Keratinocyte (primary cell): ENCODE results near the gene MAMDC2. TPM values are rescaled to one million over a fixed set of nuclear protein-coding genes. Genes with fewer than 3 reads are reported as not detected.

Source experiments
- DNase-seq: peaks from one replicate; pipeline ENCODE4 v3.0.0-alpha.2; 2011; ENCODE audit warnings: low read depth, missing footprints, low spot score
- FAIRE-seq: peaks from 2 replicates; lab custom pipeline; 2011; peaks lifted over from hg19 to GRCh38; lab: Jason Lieb, UNC
- H2AFZ ChIP-seq: 2 replicates; pipeline ENCODE4 v1.6.0; 2012; ENCODE audit warnings: low read length, control low read depth, inconsistent platforms; ENCODE audit not compliant: control insufficient read depth
- H3K27ac ChIP-seq: 2 replicates; pipeline ENCODE4 v1.5.1; 2011; ENCODE audit warnings: low read length; ENCODE audit not compliant: control insufficient read depth, insufficient read depth
- H3K27me3 ChIP-seq: 3 replicates; pipeline ENCODE4 v1.6.0; 2011; ENCODE audit warnings: low read length; ENCODE audit not compliant: control insufficient read depth, insufficient read depth; ENCODE audit errors: extremely low read depth
- H3K36me3 ChIP-seq, 2 experiments: 2 replicates in 1 of 2; 3 replicates in 1 of 2; pipeline ENCODE4 v1.5.1; 2011; ENCODE audit warnings: low read length in 2 of 2, mild to moderate bottlenecking in 1 of 2; ENCODE audit not compliant: control insufficient read depth in 2 of 2, insufficient read depth in 2 of 2; ENCODE audit errors: extremely low read depth in 1 of 2
- H3K4me1 ChIP-seq: 3 replicates; pipeline ENCODE4 v1.5.1; 2011; ENCODE audit warnings: low read length; ENCODE audit not compliant: control insufficient read depth, insufficient read depth; ENCODE audit errors: extremely low read depth
- H3K4me2 ChIP-seq: 3 replicates; pipeline ENCODE4 v1.6.0; 2011; ENCODE audit warnings: low read depth, low read length; ENCODE audit not compliant: control insufficient read depth, insufficient read depth; ENCODE audit errors: extremely low read depth
- H3K4me3 ChIP-seq, 3 experiments: fragments of 200-600 bp in 1 of 3; sonication (generic) in 1 of 3; 2 replicates in 2 of 3; 3 replicates in 1 of 3; pipeline ENCODE4 v1.5.1; 2011 to 2016; ENCODE audit warnings: low read length in 3 of 3, mild to moderate bottlenecking in 3 of 3, control low read depth in 2 of 3, inconsistent platforms in 1 of 3, low read depth in 1 of 3, mixed read lengths in 1 of 3, mixed run types in 1 of 3, moderate library complexity in 1 of 3; ENCODE audit not compliant: control insufficient read depth in 2 of 3, insufficient read depth in 2 of 3; ENCODE audit errors: extremely low read depth in 1 of 3
- H3K79me2 ChIP-seq: 2 replicates; pipeline ENCODE4 v1.6.0; 2012; ENCODE audit warnings: low read length; ENCODE audit not compliant: control insufficient read depth, insufficient read depth
- H3K9ac ChIP-seq: 3 replicates; pipeline ENCODE4 v1.6.0; 2011; ENCODE audit warnings: low read length; ENCODE audit not compliant: control insufficient read depth, insufficient read depth; ENCODE audit errors: extremely low read depth
- H3K9me1 ChIP-seq: 3 replicates; pipeline ENCODE4 v1.6.0; 2011; ENCODE audit warnings: low read length; ENCODE audit not compliant: control insufficient read depth, insufficient read depth; ENCODE audit errors: extremely low read depth
- H3K9me3 ChIP-seq: 2 replicates; pipeline ENCODE4 v1.5.1; 2012; ENCODE audit warnings: low read depth, low read length; ENCODE audit not compliant: control insufficient read depth
- H4K20me1 ChIP-seq: 3 replicates; pipeline ENCODE4 v1.6.0; 2011; ENCODE audit warnings: low read length; ENCODE audit not compliant: control insufficient read depth, insufficient read depth; ENCODE audit errors: extremely low read depth
- CTCF ChIP-seq, 3 experiments: IDR thresholded peaks in 1 of 3; conservative IDR thresholded peaks in 1 of 3; optimal IDR thresholded peaks in 1 of 3; 2 replicates in 2 of 3; 3 replicates in 1 of 3; pipeline versions ENCODE3 to v1.5.1; 2011; ENCODE audit warnings: low read length in 3 of 3, mild to moderate bottlenecking in 3 of 3, moderate library complexity in 2 of 3, control low read depth in 1 of 3, inconsistent platforms in 1 of 3; ENCODE audit not compliant: insufficient read depth in 2 of 3; ENCODE audit errors: extremely low read depth in 1 of 3
- EZH2 ChIP-seq: IDR thresholded peaks from one replicate; pipeline ENCODE4 v1.6.1; 2012; ENCODE audit warnings: inconsistent platforms, mild to moderate bottlenecking, low read length, moderate library complexity
- dilution Hi-C: fragments of 300-500 bp; cut with MboI; formaldehyde crosslinking; loops from one replicate; pipeline ENCODE4 v1.7.0; 2020; ENCODE audit warnings: low sequenced_read_pairs; ENCODE audit not compliant: extremely low pct_ligation_motif_present
- polyA plus RNA-seq, 5 experiments: library from polyadenylated mRNA; depleted of rRNA in 3 of 5; stranded (reverse) in 3 of 5; stranded (forward) in 1 of 5; unstranded in 1 of 5; fragments of >200 nt; gene quantifications; 1 replicate in 1 of 5; 2 replicates in 3 of 5; 3 replicates in 1 of 5; pipeline versions ENCODE4 v1.2.1 to v1.2.3, GENCODE V29; 2011 to 2012; ENCODE audit warnings: missing spikeins in 2 of 5, low read depth in 1 of 5, low replicate concordance in 1 of 5

MAMDC2 gene
- polyA plus RNA-seq, 1 donor (not counting 4 experiments of a cell fraction or from before 2014, with no cell fraction given) = 4.2 TPM

GRCh38 chr9:70228611-70229010 lies 185.0 kb downstream of the MAMDC2 start:
- no peaks in the 10 kb centered on the region for H3K9me1 ChIP-seq
- H3K4me3 ChIP-seq = no peak overlapping the region
- DNase-seq (no peak), FAIRE-seq (no peak)
- TF ChIP-seq CTCF (optimal IDR thresholded peaks at IDR 0.05 in 1 of 3, IDR thresholded peaks at IDR 0.05 in 1 of 3, conservative IDR thresholded peaks at IDR 0.05 in 1 of 3; ENCODE audit: extremely low read depth in 1 of 3, insufficient read depth in 2 of 3, low read length in 3 of 3) = no peak
- no peak for TF ChIP-seq EZH2
- no peaks in the 10 kb centered on the region for H3K36me3 ChIP-seq
- no peaks in the 10 kb centered on the region for H4K20me1 ChIP-seq
- no peak overlapping the region for H3K27ac ChIP-seq
- H3K79me2 ChIP-seq = no peaks in the 10 kb centered on the region
- H3K4me1 ChIP-seq = no peaks in the 10 kb centered on the region
- no peak overlapping the region for H3K4me2 ChIP-seq
- H3K9ac ChIP-seq = no peak overlapping the region
- H3K27me3 ChIP-seq = no peaks in the 10 kb centered on the region
- dilution Hi-C loops = no loop called here
- H3K9me3 ChIP-seq = no peaks in the 10 kb centered on the region
- H2AFZ ChIP-seq = no peak overlapping the region

- no peak overlapping the region for H3K9ac ChIP-seq
- no peaks in the 10 kb centered on the region for H4K20me1 ChIP-seq
- FAIRE-seq = no peak
- no peaks in the 10 kb centered on the region for H3K9me3 ChIP-seq
- dilution Hi-C loops = no loop called here
- no peak overlapping the region for H3K4me2 ChIP-seq
- H3K27ac ChIP-seq = no peak overlapping the region
- no peaks in the 10 kb centered on the region for H3K27me3 ChIP-seq
- no peak overlapping the region for H2AFZ ChIP-seq
- TF ChIP-seq CTCF (optimal IDR thresholded peaks at IDR 0.05 in 1 of 3, IDR thresholded peaks at IDR 0.05 in 1 of 3, conservative IDR thresholded peaks at IDR 0.05 in 1 of 3; ENCODE audit: extremely low read depth in 1 of 3, insufficient read depth in 2 of 3, low read length in 3 of 3) = no peak
- TF ChIP-seq EZH2 = no peak
- H3K4me1 ChIP-seq = no peaks in the 10 kb centered on the region
- no peaks in the 10 kb centered on the region for H3K9me1 ChIP-seq
- no peak for DNase-seq
- no peaks in the 10 kb centered on the region for H3K36me3 ChIP-seq
- H3K4me3 ChIP-seq = no peak overlapping the region
- H3K79me2 ChIP-seq = no peaks in the 10 kb centered on the region
Measured at GRCh38 chr9:70229026-70229425, 185.4 kb downstream of the MAMDC2 start.
